Karpas-422 (cell line): ENCODE data around the gene MRPL44. TPM values are rescaled to one million over a fixed set of nuclear protein-coding genes. Genes with fewer than 3 reads are reported as not detected.

Source experiments
- DNase-seq: peaks from one replicate; pipeline ENCODE4 v3.0.0-alpha.2; 2015
- H2AFZ ChIP-seq: fragments of 200-600 bp; sonication (generic); 2 replicates; pipeline ENCODE4 v1.6.1; 2014; ENCODE audit warnings: antibody characterized with exemption, low read length, mixed read lengths
- H3K27ac ChIP-seq: fragments of 200-600 bp; sonication (generic); 2 replicates; pipeline ENCODE4 v1.5.1; 2014; ENCODE audit warnings: mild to moderate bottlenecking, low read length, moderate library complexity
- H3K27me3 ChIP-seq: fragments of 200-600 bp; sonication (generic); 2 replicates; pipeline ENCODE4 v1.6.1; 2014; ENCODE audit warnings: low read length, mixed read lengths
- H3K36me3 ChIP-seq: fragments of 200-600 bp; sonication (generic); 2 replicates; pipeline ENCODE4 v1.6.1; 2014; ENCODE audit warnings: low read length, mixed read lengths; ENCODE audit not compliant: insufficient read depth
- H3K4me1 ChIP-seq: fragments of 200-600 bp; sonication (generic); 2 replicates; pipeline ENCODE4 v1.6.1; 2014; ENCODE audit warnings: mild to moderate bottlenecking, low read length, mixed read lengths
- H3K4me2 ChIP-seq: fragments of 200-600 bp; sonication (generic); 2 replicates; pipeline ENCODE4 v1.6.1; 2014; ENCODE audit warnings: low read length, low read depth, mild to moderate bottlenecking; ENCODE audit not compliant: poor library complexity, severe bottlenecking
- H3K4me3 ChIP-seq: fragments of 200-600 bp; sonication (generic); 2 replicates; pipeline ENCODE4 v1.5.1; 2014; ENCODE audit warnings: mild to moderate bottlenecking, antibody characterized with exemption, low read length, mixed read lengths
- H3K79me2 ChIP-seq: fragments of 200-600 bp; sonication (generic); 2 replicates; pipeline ENCODE4 v1.6.1; 2014; ENCODE audit warnings: mild to moderate bottlenecking, low read length, mixed read lengths
- H3K9ac ChIP-seq: fragments of 200-600 bp; sonication (generic); 2 replicates; pipeline ENCODE4 v1.6.0; 2014; ENCODE audit warnings: low read length
- H3K9me2 ChIP-seq: fragments of 200-600 bp; sonication (generic), shearing (Covaris generic); replicated peaks from 2 replicates; pipeline ENCODE4 v1.6.0; 2014; ENCODE audit warnings: mild to moderate bottlenecking, low read length, moderate library complexity; ENCODE audit not compliant: insufficient read depth
- H3K9me3 ChIP-seq: fragments of 300-700, 200-600 bp; sonication (generic); 2 replicates; pipeline ENCODE4 v1.6.1; 2014; ENCODE audit warnings: low read length, mixed read lengths
- H4K20me1 ChIP-seq: fragments of 200-600 bp; sonication (generic); 2 replicates; pipeline ENCODE4 v1.6.1; 2014; ENCODE audit warnings: mild to moderate bottlenecking, antibody characterized with exemption, low read length, low read depth; ENCODE audit not compliant: insufficient read depth
- total RNA-seq: library from RNA; depleted of rRNA; stranded (reverse); fragments of >200 nt; shearing (Covaris generic); gene quantifications from 2 replicates; pipeline ENCODE4 v1.2.3, GENCODE V29; 2014; ENCODE audit warnings: low replicate concordance; rRNA removed

Gene MRPL44
- total RNA-seq, 1 experiment from 2014 or later: 34.9 TPM

DNA sequence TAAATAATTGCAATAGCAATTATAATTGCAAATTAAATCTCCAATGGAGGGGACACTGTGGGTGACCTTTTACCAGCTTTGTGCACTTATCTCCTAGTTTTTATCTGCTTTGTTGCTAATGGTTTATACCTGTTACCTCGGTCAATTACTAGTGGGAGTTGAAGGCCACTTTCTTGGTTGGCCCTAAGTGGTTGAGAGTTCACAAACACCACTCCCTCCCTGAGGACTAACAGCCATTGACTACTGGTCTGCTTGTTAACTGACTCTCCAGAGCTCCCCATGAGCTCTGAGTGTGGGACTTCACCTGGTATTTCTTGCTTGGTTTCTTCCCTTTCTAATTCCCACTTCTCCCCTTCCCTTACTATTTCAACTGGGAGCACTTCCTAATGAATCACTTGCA, 54.6 kb downstream of the MRPL44 start:
- no peak overlapping the region for H3K4me3 ChIP-seq
- no peak for DNase-seq
- H3K4me1 ChIP-seq: no peaks in the 10 kb centered on the region
- no peak overlapping the region for H2AFZ ChIP-seq
- H3K9me3 ChIP-seq: no peaks in the 10 kb centered on the region
- H3K9me2 ChIP-seq: no peaks in the 10 kb centered on the region
- H3K27me3 ChIP-seq: no peaks in the 10 kb centered on the region
- H3K79me2 ChIP-seq: no peaks in the 10 kb centered on the region
- H3K36me3 ChIP-seq: no peaks in the 10 kb centered on the region
- H3K27ac ChIP-seq: no peak overlapping the region
- H3K4me2 ChIP-seq: no peak overlapping the region
- H4K20me1 ChIP-seq: no peaks in the 10 kb centered on the region
- H3K9ac ChIP-seq: no peak overlapping the region

DNA sequence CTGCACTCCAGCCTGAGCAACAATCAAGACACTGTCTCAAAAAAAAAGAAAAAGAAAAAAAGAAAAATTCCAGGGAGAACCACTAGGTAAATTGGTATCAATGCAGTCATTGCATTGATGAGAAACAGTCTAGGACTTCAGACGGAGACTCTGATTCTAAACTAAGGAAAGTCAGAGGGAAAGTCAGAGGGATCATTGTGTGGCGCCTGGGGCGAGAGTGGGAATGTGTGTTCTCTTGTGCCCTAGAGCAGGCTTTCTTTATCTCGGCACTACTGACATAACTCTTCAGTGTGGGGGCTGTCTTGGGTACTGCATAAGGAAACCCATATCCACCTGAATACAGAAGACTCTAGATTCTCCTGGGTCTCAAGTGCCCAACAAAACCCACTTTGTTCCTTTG, 57.1 kb downstream of the MRPL44 start:
- Histone ChIP-seq H3K36me3 (no peaks in the 10 kb centered on the region), H3K27ac (no peak overlapping the region), H3K4me2 (no peak overlapping the region), H3K79me2 (no peaks in the 10 kb centered on the region), H4K20me1 (no peaks in the 10 kb centered on the region), H3K9ac (no peak overlapping the region), H3K27me3 (no peaks in the 10 kb centered on the region), H3K4me3 (no peak overlapping the region), H3K9me3 (no peaks in the 10 kb centered on the region), H2AFZ (no peak overlapping the region), H3K4me1 (no peaks in the 10 kb centered on the region), H3K9me2 (no peaks in the 10 kb centered on the region; the same call in 1 of the 2 replicates)
- no peak for DNase-seq

DNA sequence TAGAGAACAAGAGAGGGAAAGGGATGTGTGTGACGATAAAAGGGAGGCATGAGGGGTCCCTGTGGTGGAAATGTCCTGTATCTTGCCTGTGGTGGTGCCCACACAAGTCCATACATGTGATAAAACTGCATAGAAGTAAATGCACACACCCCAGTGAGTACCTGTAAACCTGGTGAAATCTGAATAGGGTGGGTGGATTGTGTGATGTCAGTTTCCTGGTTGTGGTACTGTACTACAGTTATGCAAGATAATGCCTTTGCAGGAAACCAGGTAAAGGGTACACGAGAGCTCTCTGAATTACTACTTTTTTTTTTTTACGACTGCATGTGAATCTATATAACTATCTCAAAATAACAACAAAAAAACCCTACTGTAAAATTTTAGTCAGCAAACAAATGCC, 59.7 kb downstream of the MRPL44 start:
- H2AFZ ChIP-seq: no peak overlapping the region
- H3K9me3 ChIP-seq: no peaks in the 10 kb centered on the region
- H3K4me3 ChIP-seq: no peak overlapping the region
- H3K4me1 ChIP-seq: peaks cover 11% of the 10 kb centered on the region
- H3K9ac ChIP-seq: no peak overlapping the region
- H3K27ac ChIP-seq: no peak overlapping the region
- H3K4me2 ChIP-seq: no peak overlapping the region
- no peaks in the 10 kb centered on the region for H4K20me1 ChIP-seq
- H3K27me3 ChIP-seq: no peaks in the 10 kb centered on the region
- no peaks in the 10 kb centered on the region for H3K36me3 ChIP-seq
- H3K9me2 ChIP-seq: no peaks in the 10 kb centered on the region; the same call in 1 of the 2 replicates
- DNase-seq: no peak
- no peaks in the 10 kb centered on the region for H3K79me2 ChIP-seq

Other genes with a start within 250 kb of the MRPL44 start
- 2.3 TPM in 1 of 2 replicates, not detected in the other for gene AP1S3, start 119.9 kb upstream of the MRPL44 start, total RNA-seq
- 21.9 and 34.7 TPM in 2 replicates for gene WDFY1, start 12.1 kb upstream of the MRPL44 start, total RNA-seq
- gene SERPINE2, start 81.8 kb downstream of the MRPL44 start, total RNA-seq: 6.8 and 14.5 TPM in 2 replicates